Endothelial cell of umbilical vein (primary cell): ENCODE data around the gene AP5B1. TPM values are rescaled to one million over a fixed set of nuclear protein-coding genes. Genes with fewer than 3 reads are reported as not detected.
"Not testable (repeated sequence)": the region's sequence is repeated elsewhere in the genome, so short reads cannot be mapped to it uniquely, and the experiment has no call there.

Experiments
- BruUV-seq: library from RNA; stranded (reverse); fragments of 400-500 nt; replicated peaks from 2 replicates; lab custom pipeline; 2021; lab: Mats Ljungman, UMichigan
- CTCF ChIA-PET: fragments of 300-600, 350-600 bp; sonication (Branson Sonifier 250); formaldehyde crosslinking; loops from one replicate; lab custom pipeline; 2021; ENCODE audit warnings: antibody characterized with exemption, inconsistent platforms; lab: Charles Lee
- POLR2A ChIA-PET: fragments of 300-600, 350-600 bp; sonication (Branson Sonifier 250); formaldehyde crosslinking; loops from one replicate; lab custom pipeline; 2021; ENCODE audit warnings: antibody characterized with exemption, inconsistent platforms; lab: Charles Lee
- DNase-seq: peaks from one replicate; pipeline ENCODE4 v3.0.0-alpha.2; 2011; ENCODE audit warnings: low read depth, low spot score
- FAIRE-seq: peaks from 2 replicates; lab custom pipeline; 2011; peaks lifted over from hg19 to GRCh38; lab: Jason Lieb, UNC
- H2AFZ ChIP-seq: 2 replicates; pipeline ENCODE4 v1.6.0; 2012; ENCODE audit warnings: low read depth, low read length, control low read depth, inconsistent platforms
- H3K27ac ChIP-seq: 2 replicates; pipeline ENCODE4 v1.5.1; 2011; ENCODE audit warnings: low read depth, mild to moderate bottlenecking, control low read depth, low read length, moderate library complexity; ENCODE audit not compliant: insufficient read depth
- H3K27me3 ChIP-seq, 2 experiments: 2 replicates each; pipeline versions ENCODE4 v1.6.0 to v1.6.1; 2011; ENCODE audit warnings: low read length in 2 of 2, mixed read lengths in 1 of 2; ENCODE audit not compliant: control insufficient read depth in 2 of 2, insufficient read depth in 2 of 2
- H3K36me3 ChIP-seq, 2 experiments: 2 replicates in 1 of 2; 3 replicates in 1 of 2; pipeline ENCODE4 v1.5.1; 2011; ENCODE audit warnings: low read length in 2 of 2, mild to moderate bottlenecking in 1 of 2, moderate library complexity in 1 of 2; ENCODE audit not compliant: control insufficient read depth in 2 of 2, insufficient read depth in 2 of 2; ENCODE audit errors: extremely low read depth in 1 of 2
- H3K4me1 ChIP-seq: 3 replicates; pipeline ENCODE4 v1.5.1; 2011; ENCODE audit warnings: mild to moderate bottlenecking, low read length; ENCODE audit not compliant: control insufficient read depth, insufficient read depth; ENCODE audit errors: extremely low read depth
- H3K4me2 ChIP-seq: 2 replicates; pipeline ENCODE4 v1.6.1; 2011; ENCODE audit warnings: low read length, control low read depth, mixed read lengths; ENCODE audit not compliant: insufficient read depth
- H3K4me3 ChIP-seq, 3 experiments: fragments of 200-600 bp in 1 of 3; sonication (generic), shearing (Covaris generic) in 1 of 3; replicated peaks in 1 of 3; 2 replicates each; pipeline ENCODE4 v1.5.1; 2011 to 2016; ENCODE audit warnings: control low read depth in 3 of 3, low read length in 3 of 3, mild to moderate bottlenecking in 2 of 3, inconsistent platforms in 1 of 3, low read depth in 1 of 3, moderate library complexity in 1 of 3; ENCODE audit not compliant: insufficient read depth in 1 of 3
- H3K79me2 ChIP-seq: 2 replicates; pipeline ENCODE4 v1.6.0; 2012; ENCODE audit warnings: low read length, inconsistent platforms; ENCODE audit not compliant: control insufficient read depth, insufficient read depth
- H3K9ac ChIP-seq: replicated peaks from 2 replicates; pipeline ENCODE3; 2011; ENCODE audit warnings: low read length, control low read depth; ENCODE audit not compliant: insufficient read depth; ENCODE audit errors: extremely low read depth
- H3K9me1 ChIP-seq: replicated peaks from 3 replicates; pipeline ENCODE4 v1.6.0; 2011; ENCODE audit warnings: mild to moderate bottlenecking, low read length; ENCODE audit not compliant: control insufficient read depth, insufficient read depth; ENCODE audit errors: extremely low read depth
- H3K9me3 ChIP-seq: replicated peaks from 2 replicates; pipeline ENCODE4 v1.5.1; 2012; ENCODE audit warnings: low read length, inconsistent platforms; ENCODE audit not compliant: control insufficient read depth, insufficient read depth
- H4K20me1 ChIP-seq: replicated peaks from 2 replicates; pipeline ENCODE3; 2011; ENCODE audit warnings: mild to moderate bottlenecking, low read length; ENCODE audit not compliant: control insufficient read depth, insufficient read depth; ENCODE audit errors: extremely low read depth
- POLR2A ChIP-seq: IDR thresholded peaks from 2 replicates; pipeline ENCODE4 v1.6.1; 2012; ENCODE audit warnings: low read depth, mild to moderate bottlenecking, control low read depth, low read length
- dilution Hi-C: fragments of 300-500 bp; cut with MboI; formaldehyde crosslinking; loops from one replicate; pipeline ENCODE4 v1.15.0; 2019; ENCODE audit warnings: low sequenced_read_pairs; ENCODE audit not compliant: extremely low pct_ligation_motif_present
- intact Hi-C: fragments of 100-400 bp; cut with micrococcal nuclease; formaldehyde crosslinking; loops from one replicate; pipeline ENCODE4 v1.10.0; 2022
- polyA plus RNA-seq, 4 experiments: library from polyadenylated mRNA; depleted of rRNA in 3 of 4; stranded (reverse) in 3 of 4; unstranded in 1 of 4; fragments of >200 nt; gene quantifications; 2 replicates each; pipeline versions ENCODE4 v1.2.1 to v1.2.3, GENCODE V29; 2011 to 2012; ENCODE audit warnings: missing spikeins in 1 of 4
- total RNA-seq: library from RNA; stranded (reverse); gene quantifications from 2 replicates; pipeline ENCODE4 v1.2.3, GENCODE V29; 2021

Gene AP5B1
- total and polyA plus RNA-seq, 2 donors (not counting 3 experiments of a cell fraction or from before 2014, with no cell fraction given): 9.2 to 15.3 TPM

DNA sequence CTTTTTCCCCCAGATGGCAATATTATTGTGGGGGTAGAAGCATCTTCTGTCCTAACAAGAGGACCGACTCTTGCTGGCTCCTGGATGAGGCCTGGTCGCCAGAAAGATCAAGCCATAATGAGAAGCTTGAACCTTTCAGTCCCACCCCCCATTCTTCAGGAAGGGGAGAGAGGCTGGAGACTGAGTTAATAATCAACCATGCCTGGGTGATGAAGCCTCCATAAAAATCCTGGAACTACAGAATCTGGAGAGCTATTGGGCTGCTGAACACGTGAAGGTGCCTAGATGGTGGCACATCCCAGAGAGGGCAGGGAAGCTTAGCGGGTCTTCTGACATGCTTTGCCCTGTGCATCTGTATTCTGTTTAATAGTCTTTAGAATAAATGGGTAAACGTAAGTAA, 16.3 kb downstream of the AP5B1 start:
- Histone ChIP-seq H3K9ac (no peak overlapping the region), H3K4me3 (no peak overlapping the region), H3K4me1 (no peaks in the 10 kb centered on the region), H3K27ac (no peak overlapping the region), H4K20me1 (no peaks in the 10 kb centered on the region), H3K36me3 (no peaks in the 10 kb centered on the region), H3K9me3 (no peaks in the 10 kb centered on the region), H3K79me2 (no peaks in the 10 kb centered on the region), H3K9me1 (no peaks in the 10 kb centered on the region), H3K27me3 (peaks cover 2 to 4% of the 10 kb centered on the region in 2 experiments), H3K4me2 (no peak overlapping the region), H2AFZ (no peak overlapping the region)
- ChIA-PET POLR2A (no interaction called here), CTCF (interaction anchor here (1.3 to 1.4 kb wide), 2 partner anchors 9 to 16 kb away, joined by 3 to 6 read pairs; no protein-coding TSS in a partner anchor)
- intact Hi-C loops: no loop called here
- TF ChIP-seq POLR2A: no peak
- DNase-seq (no peak), FAIRE-seq (no peak)
- BruUV-seq: no TSS peak
- dilution Hi-C loops: no loop called here

DNA sequence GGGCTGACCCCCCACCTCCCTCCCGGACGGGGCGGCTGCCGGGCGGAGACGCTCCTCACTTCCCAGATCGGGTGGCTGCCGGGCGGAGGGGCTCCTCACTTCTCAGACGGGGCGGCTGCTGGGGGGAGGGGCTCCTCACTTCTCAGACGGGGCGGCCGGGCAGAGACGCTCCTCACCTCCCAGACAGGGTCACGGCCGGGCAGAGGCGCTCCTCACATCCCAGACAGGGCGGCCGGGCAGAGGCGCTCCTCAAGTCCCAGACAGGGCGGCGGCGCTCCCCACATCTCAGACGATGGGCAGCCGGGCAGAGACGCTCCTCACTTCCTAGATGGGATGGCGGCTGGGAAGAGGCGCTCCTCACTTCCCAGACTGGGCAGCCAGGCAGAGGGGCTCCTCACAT, 18.0 kb downstream of the AP5B1 start:
- H3K27ac ChIP-seq, BruUV-seq, intact Hi-C loops, H3K4me3 ChIP-seq, H3K36me3 ChIP-seq, H3K9ac ChIP-seq, dilution Hi-C loops, H3K9me3 ChIP-seq, FAIRE-seq, H2AFZ ChIP-seq, H3K27me3 ChIP-seq, DNase-seq, H3K79me2 ChIP-seq, H3K9me1 ChIP-seq, H3K4me2 ChIP-seq, H3K4me1 ChIP-seq, POLR2A ChIA-PET, H4K20me1 ChIP-seq: not testable (repeated sequence)
- CTCF ChIA-PET: interaction anchor here (1.3 kb wide), 1 partner anchor 36 kb away, joined by 3 read pairs; no protein-coding TSS in a partner anchor

DNA sequence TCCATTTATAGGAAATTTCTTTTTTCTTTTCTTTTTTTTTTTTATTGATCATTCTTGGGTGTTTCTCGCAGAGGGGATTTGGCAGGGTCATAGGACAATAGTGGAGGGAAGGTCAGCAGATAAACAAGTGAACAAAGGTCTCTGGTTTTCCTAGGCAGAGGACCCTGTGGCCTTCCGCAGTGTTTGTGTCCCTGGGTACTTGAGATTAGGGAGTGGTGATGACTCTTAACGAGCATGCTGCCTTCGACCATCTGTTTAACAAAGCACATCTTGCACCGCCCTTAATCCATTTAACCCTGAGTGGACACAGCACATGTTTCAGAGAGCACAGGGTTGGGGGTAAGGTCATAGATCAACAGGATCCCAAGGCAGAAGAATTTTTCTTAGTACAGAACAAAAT, 18.6 kb downstream of the AP5B1 start:
- FAIRE-seq, dilution Hi-C loops, H2AFZ ChIP-seq, BruUV-seq, H3K9ac ChIP-seq, H3K9me3 ChIP-seq, H3K27me3 ChIP-seq, H3K36me3 ChIP-seq, H3K4me3 ChIP-seq, H4K20me1 ChIP-seq, H3K4me1 ChIP-seq, H3K27ac ChIP-seq, DNase-seq, H3K9me1 ChIP-seq, intact Hi-C loops, H3K79me2 ChIP-seq, POLR2A ChIA-PET, H3K4me2 ChIP-seq: not testable (repeated sequence)
- CTCF ChIA-PET: interaction anchor here (1.3 to 4.6 kb wide), 2 partner anchors 8 to 37 kb away, joined by 3 to 27 read pairs; no protein-coding TSS in a partner anchor
